ENCODE measurements around the gene SLC11A2.

The SLC11A2 gene

GRCh38 chr12:51065530-51065929 lies 39.3 kb upstream of the SLC11A2 start:
- no peak overlapping the region for H3K4me3 ChIP-seq (replicated peaks in 1 of 2; ENCODE audit: low read depth in 2 of 2, low read length in 2 of 2)
- TF ChIP-seq, protein P1, sequence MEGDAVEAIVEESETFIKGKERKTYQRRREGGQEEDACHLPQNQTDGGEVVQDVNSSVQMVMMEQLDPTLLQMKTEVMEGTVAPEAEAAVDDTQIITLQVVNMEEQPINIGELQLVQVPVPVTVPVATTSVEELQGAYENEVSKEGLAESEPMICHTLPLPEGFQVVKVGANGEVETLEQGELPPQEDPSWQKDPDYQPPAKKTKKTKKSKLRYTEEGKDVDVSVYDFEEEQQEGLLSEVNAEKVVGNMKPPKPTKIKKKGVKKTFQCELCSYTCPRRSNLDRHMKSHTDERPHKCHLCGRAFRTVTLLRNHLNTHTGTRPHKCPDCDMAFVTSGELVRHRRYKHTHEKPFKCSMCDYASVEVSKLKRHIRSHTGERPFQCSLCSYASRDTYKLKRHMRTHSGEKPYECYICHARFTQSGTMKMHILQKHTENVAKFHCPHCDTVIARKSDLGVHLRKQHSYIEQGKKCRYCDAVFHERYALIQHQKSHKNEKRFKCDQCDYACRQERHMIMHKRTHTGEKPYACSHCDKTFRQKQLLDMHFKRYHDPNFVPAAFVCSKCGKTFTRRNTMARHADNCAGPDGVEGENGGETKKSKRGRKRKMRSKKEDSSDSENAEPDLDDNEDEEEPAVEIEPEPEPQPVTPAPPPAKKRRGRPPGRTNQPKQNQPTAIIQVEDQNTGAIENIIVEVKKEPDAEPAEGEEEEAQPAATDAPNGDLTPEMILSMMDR (IDR thresholded peaks at IDR 0.05; ENCODE audit: low read depth, low read length), result no peak
- no peak for DNase-seq (ENCODE audit: low read depth in 2 of 2)

DNA sequence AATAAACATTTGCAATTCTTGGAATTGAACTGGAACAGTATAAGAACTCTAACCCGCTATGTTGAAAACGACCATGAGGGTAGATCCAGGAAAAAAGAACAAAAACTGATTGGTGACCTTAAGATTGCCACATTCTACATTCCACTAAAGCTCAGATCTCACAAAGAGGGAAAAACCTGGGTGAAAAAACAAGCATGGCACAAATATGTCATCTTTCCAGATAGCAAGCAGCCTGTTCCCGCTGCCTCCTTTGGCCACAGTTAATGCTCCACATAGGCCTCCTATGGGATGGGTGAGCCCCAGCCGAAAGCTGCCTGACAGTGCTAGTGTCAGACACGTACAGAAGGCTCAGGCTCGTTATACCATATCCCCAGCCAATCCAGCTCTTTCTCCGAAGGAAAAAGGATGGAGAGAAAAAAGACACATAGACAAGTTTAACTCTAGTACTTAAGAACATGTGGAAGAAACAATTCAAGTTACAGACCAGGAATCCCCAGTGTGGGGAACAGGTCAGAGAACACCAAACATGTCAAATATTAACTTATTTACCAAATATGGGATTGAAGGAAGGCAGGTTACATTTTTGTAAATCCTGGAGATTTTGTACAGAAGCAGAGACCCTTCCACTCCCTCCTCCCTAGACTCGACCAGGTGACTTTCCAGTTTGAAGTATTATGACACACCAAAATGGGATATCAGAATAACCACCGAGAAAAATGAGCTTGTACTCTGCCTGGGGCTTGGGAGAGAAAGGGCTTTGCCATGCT lies 36.6 kb upstream of the SLC11A2 start:
- no peak overlapping the region for H3K4me3 ChIP-seq (replicated peaks in 1 of 2; ENCODE audit: low read depth in 2 of 2, low read length in 2 of 2)
- no peak for DNase-seq (ENCODE audit: low read depth in 2 of 2)
- TF ChIP-seq, protein P1 (IDR thresholded peaks at IDR 0.05; ENCODE audit: low read depth, low read length), result no peak

DNA sequence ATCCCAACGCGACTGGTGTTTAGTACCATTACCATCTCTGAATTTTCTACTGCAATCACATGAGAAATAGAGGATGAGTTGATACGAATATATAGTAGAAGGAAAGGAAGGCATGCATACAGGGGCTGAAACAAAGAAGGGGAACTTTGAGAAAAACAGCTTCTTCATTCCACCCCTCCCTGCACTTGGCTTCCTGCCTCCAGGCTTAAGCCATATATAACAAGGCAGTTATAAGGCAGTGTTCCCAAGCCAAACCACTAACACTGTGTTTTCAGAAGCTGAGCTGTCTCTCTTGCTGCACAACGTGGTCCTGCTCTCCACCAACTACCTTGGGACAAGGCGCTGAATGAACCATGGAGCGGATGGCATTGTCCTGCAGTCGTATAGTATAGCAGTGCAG lies 32.9 kb upstream of the SLC11A2 start:
- H3K4me3 ChIP-seq (replicated peaks in 1 of 2; ENCODE audit: low read depth in 2 of 2, low read length in 2 of 2), result no peak overlapping the region
- TF ChIP-seq, protein P1 (IDR thresholded peaks at IDR 0.05; ENCODE audit: low read depth, low read length), result no peak
- no peak for DNase-seq (ENCODE audit: low read depth in 2 of 2)

- DNase-seq (ENCODE audit: low read depth in 2 of 2), result peak; percentile 69 to 95
Observed at GRCh38 chr12:51056242-51056641, 30.1 kb upstream of the SLC11A2 start.

GRCh38 chr12:51055060-51055459 lies 28.9 kb upstream of the SLC11A2 start:
- no peak for DNase-seq (ENCODE audit: low read depth in 2 of 2)
- no peak overlapping the region for H3K4me3 ChIP-seq (replicated peaks in 1 of 2; ENCODE audit: low read depth in 2 of 2, low read length in 2 of 2)
- TF ChIP-seq, protein P1 (IDR thresholded peaks at IDR 0.05; ENCODE audit: low read depth, low read length), result no peak

More at GRCh38 chr12:51056242-51056641, 30.1 kb upstream of the SLC11A2 start:
- H3K4me3 ChIP-seq (replicated peaks in 1 of 2; ENCODE audit: low read depth in 2 of 2, low read length in 2 of 2), result no peak overlapping the region
- TF ChIP-seq, protein P1 (IDR thresholded peaks at IDR 0.05; ENCODE audit: low read depth, low read length), result no peak

DNA sequence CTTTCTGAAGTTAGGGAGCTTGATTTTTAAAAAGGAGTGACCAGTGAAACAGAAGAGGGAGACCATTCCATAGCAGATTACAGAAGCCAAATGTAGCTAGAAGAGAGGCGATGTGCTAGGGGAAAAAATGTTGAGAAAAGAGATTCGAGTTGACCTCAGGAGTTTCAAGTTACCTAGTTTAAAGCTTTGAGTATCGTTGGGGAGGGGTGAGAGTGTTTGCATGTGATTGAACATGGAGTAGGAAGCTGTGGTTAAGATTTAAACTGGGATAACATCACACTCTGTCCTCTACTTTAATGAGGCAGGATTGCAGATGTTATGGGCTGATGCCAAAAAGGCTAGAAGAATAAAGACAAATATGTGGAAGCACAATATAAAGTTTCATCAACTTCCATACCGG lies 25.6 kb upstream of the SLC11A2 start:
- DNase-seq (ENCODE audit: low read depth in 2 of 2), result no peak
- TF ChIP-seq, protein P1 (IDR thresholded peaks at IDR 0.05; ENCODE audit: low read depth, low read length), result no peak
- no peak overlapping the region for H3K4me3 ChIP-seq (replicated peaks in 1 of 2; ENCODE audit: low read depth in 2 of 2, low read length in 2 of 2)
